GM19372 (cell line): ENCODE results near the gene C2orf92.

Experiments
- ATAC-seq: cut with Tn5 transposase; IDR thresholded peaks from one replicate; pipeline ENCODE4 v1.9.1; 2021; ENCODE audit warnings: mild to moderate bottlenecking, low read depth, moderate library complexity; ENCODE audit not compliant: unreplicated experiment

The C2orf92 gene

GRCh38 chr2:97724946-97725688 lies 55.6 kb downstream of the C2orf92 start:
- ATAC-seq, result no peak

GRCh38 chr2:97726261-97727064 lies 57.0 kb downstream of the C2orf92 start:
- no peak for ATAC-seq

- ATAC-seq, result no peak
Measured at GRCh38 chr2:97727296-97727695, 57.8 kb downstream of the C2orf92 start.

- no peak for ATAC-seq
Measured at GRCh38 chr2:97728091-97728731, 58.7 kb downstream of the C2orf92 start.

GRCh38 chr2:97730245-97730644 lies 60.7 kb downstream of the C2orf92 start:
- ATAC-seq, result no peak

- no peak for ATAC-seq
Measured at GRCh38 chr2:97731274-97732020, 61.9 kb downstream of the C2orf92 start.

GRCh38 chr2:97732436-97733340 lies 63.2 kb downstream of the C2orf92 start:
- ATAC-seq, result no peak

GRCh38 chr2:97733341-97734035 lies 64.0 kb downstream of the C2orf92 start:
- no peak for ATAC-seq

- no peak for ATAC-seq
Measured at GRCh38 chr2:97734061-97735051, 64.8 kb downstream of the C2orf92 start.

GRCh38 chr2:97735161-97735561 lies 65.6 kb downstream of the C2orf92 start:
- no peak for ATAC-seq

- ATAC-seq, result no peak
Measured at GRCh38 chr2:97736185-97736584, 66.7 kb downstream of the C2orf92 start.

GRCh38 chr2:97736608-97737330 lies 67.3 kb downstream of the C2orf92 start:
- ATAC-seq, result no peak

- no peak for ATAC-seq
Measured at GRCh38 chr2:97737421-97738178, 68.1 kb downstream of the C2orf92 start.

GRCh38 chr2:97738179-97739019 lies 68.9 kb downstream of the C2orf92 start:
- ATAC-seq, result no peak

GRCh38 chr2:97739020-97739892 lies 69.7 kb downstream of the C2orf92 start:
- no peak for ATAC-seq
